K562 (cell line): ENCODE data around the gene ALG14. TPM values are rescaled to one million over a fixed set of nuclear protein-coding genes. Genes with fewer than 3 reads are reported as not detected.
"Not testable (repeated sequence)": the region's sequence is repeated elsewhere in the genome, so short reads cannot be mapped to it uniquely, and the experiment has no call there.

Source experiments
- ATAC-seq: fragments of 200-7000 bp; cut with Tn5 transposase; 3 replicates; pipeline ENCODE4 v1.9.1; 2020; ENCODE audit warnings: moderate library complexity
- BruUV-seq: library from RNA; stranded (reverse); fragments of 400-500 nt; replicated peaks from 2 replicates; lab custom pipeline; 2021; lab: Mats Ljungman, UMichigan
- CTCF ChIA-PET: fragments of 300-600 bp; formaldehyde crosslinking; extraction: SDS; loops from one replicate; lab custom pipeline; 2021; ENCODE audit warnings: low intra/inter-chr PET ratio; lab: Yijun Ruan, JAX
- POLR2A ChIA-PET: fragments of 300-600, 350-650 bp; sonication (Branson Sonifier 250); formaldehyde crosslinking; extraction: SDS; loops from one replicate; lab custom pipeline; 2021; ENCODE audit warnings: antibody characterized with exemption, inconsistent platforms; lab: Yijun Ruan, JAX
- DNase-seq, 4 experiments: peaks; one replicate each; pipeline versions ENCODE4 v3.0.0 to v3.0.0-alpha.2; 2011 to 2018; ENCODE audit warnings: low spot score in 3 of 4, mixed read lengths in 3 of 4; ENCODE audit errors: extremely low read depth in 1 of 4
- FAIRE-seq: peaks from 2 replicates; lab custom pipeline; 2011; peaks lifted over from hg19 to GRCh38; lab: Jason Lieb, UNC
- H2AFZ ChIP-seq: 2 replicates; pipeline ENCODE4 v1.6.0; 2011; ENCODE audit warnings: low read depth, low read length, control low read depth, inconsistent platforms
- H3K27ac ChIP-seq: fragments of 200-600 bp; 3 replicates; pipeline ENCODE4 v1.8.0; 2011; ENCODE audit warnings: low read depth, mild to moderate bottlenecking, control low read depth, inconsistent platforms, low read length, moderate library complexity, mixed read lengths; ENCODE audit errors: extremely low read depth
- H3K27me3 ChIP-seq, 2 experiments: fragments of 300-600 bp in 1 of 2; 2 replicates in 1 of 2; 3 replicates in 1 of 2; pipeline versions ENCODE4 v1.6.0 to v1.8.0; 2011; ENCODE audit warnings: inconsistent platforms in 2 of 2, low read length in 2 of 2, mild to moderate bottlenecking in 1 of 2, mixed read lengths in 1 of 2, moderate library complexity in 1 of 2; ENCODE audit not compliant: control insufficient read depth in 2 of 2, insufficient read depth in 2 of 2
- H3K36me3 ChIP-seq: fragments of 300-600 bp; 3 replicates; pipeline ENCODE4 v1.8.0; 2011; ENCODE audit warnings: mild to moderate bottlenecking, low read length, inconsistent platforms; ENCODE audit not compliant: control insufficient read depth, insufficient read depth
- H3K4me1 ChIP-seq, 2 experiments: fragments of 200-600 bp in 1 of 2; replicated peaks in 1 of 2; 2 replicates in 1 of 2; 3 replicates in 1 of 2; pipeline versions ENCODE4 v1.5.1 to v1.8.0; 2011; ENCODE audit warnings: inconsistent platforms in 2 of 2, low read length in 2 of 2, mild to moderate bottlenecking in 1 of 2, mixed read lengths in 1 of 2, moderate library complexity in 1 of 2; ENCODE audit not compliant: control insufficient read depth in 2 of 2, insufficient read depth in 2 of 2
- H3K4me2 ChIP-seq: 2 replicates; pipeline ENCODE4 v1.6.1; 2011; ENCODE audit warnings: low read length, control low read depth, inconsistent platforms, mixed read lengths; ENCODE audit not compliant: insufficient read depth
- H3K4me3 ChIP-seq: fragments of 200-600 bp; sonication (generic), shearing (Covaris generic); 2 replicates; pipeline ENCODE4 v1.5.1; 2016; ENCODE audit warnings: control low read depth, inconsistent platforms
- H3K79me2 ChIP-seq: fragments of 200-600 bp; 3 replicates; pipeline ENCODE4 v1.8.0; 2011; ENCODE audit warnings: low read length, inconsistent platforms; ENCODE audit not compliant: control insufficient read depth, insufficient read depth
- H3K9ac ChIP-seq, 2 experiments: 2 replicates each; pipeline versions ENCODE4 v1.6.0 to v1.6.1; 2011; ENCODE audit warnings: low read depth in 2 of 2, low read length in 2 of 2, control low read depth in 1 of 2, inconsistent platforms in 1 of 2, mild to moderate bottlenecking in 1 of 2, mixed read lengths in 1 of 2; ENCODE audit not compliant: insufficient read depth in 1 of 2
- H3K9me1 ChIP-seq: one replicate; pipeline ENCODE4 v1.6.0; 2011; ENCODE audit warnings: inconsistent platforms, mild to moderate bottlenecking, low read length, moderate library complexity; ENCODE audit not compliant: control insufficient read depth, insufficient read depth
- H3K9me3 ChIP-seq: replicated peaks from 2 replicates; pipeline ENCODE4 v1.5.1; 2011; ENCODE audit warnings: low read depth, low read length, inconsistent platforms; ENCODE audit not compliant: control insufficient read depth, insufficient read depth
- H4K20me1 ChIP-seq: replicated peaks from 2 replicates; pipeline ENCODE4 v1.6.1; 2011; ENCODE audit warnings: low read length, inconsistent platforms, mixed read lengths; ENCODE audit not compliant: control insufficient read depth, insufficient read depth
- CBFA2T3 ChIP-seq: fragments of 450-650 bp; IDR thresholded peaks from 2 replicates; pipeline ENCODE4 v1.6.1; 2017
- CHCHD3 ChIP-seq: fragments of 250-450 bp; sonication (Bioruptor Pico); IDR thresholded peaks from 2 replicates; pipeline ENCODE4 v2.1.2; 2022; ENCODE audit warnings: mild to moderate bottlenecking
- KAT2B ChIP-seq: IDR thresholded peaks from one replicate; pipeline ENCODE4 v1.6.1; 2012; ENCODE audit warnings: low read depth, mild to moderate bottlenecking, control low read depth, inconsistent platforms, low read length, moderate library complexity
- MAFG ChIP-seq: fragments of 450-650 bp; conservative IDR thresholded peaks from 2 replicates; pipeline ENCODE4 v1.6.1; 2016; ENCODE audit warnings: missing genetic modification characterization, missing compliant biosample characterization
- MIER1 ChIP-seq: fragments of 450-650 bp; IDR thresholded peaks from 2 replicates; pipeline ENCODE4 v1.6.1; 2016; ENCODE audit warnings: antibody characterized with exemption, mild to moderate bottlenecking, low read depth
- RBM34 ChIP-seq: fragments of 200-400 bp; formaldehyde crosslinking; IDR thresholded peaks from 2 replicates; pipeline ENCODE4 v1.6.1; 2018; ENCODE audit warnings: low read length, borderline replicate concordance; ENCODE audit not compliant: insufficient read depth
- SLC30A9 ChIP-seq: fragments of 250-450 bp; sonication (Bioruptor Pico); IDR thresholded peaks from 2 replicates; pipeline ENCODE4 v1.8.0; 2022; ENCODE audit warnings: mild to moderate bottlenecking, moderate library complexity
- SP1 ChIP-seq: sonication (generic); formaldehyde crosslinking; IDR thresholded peaks from 2 replicates; pipeline ENCODE4 v1.8.1; 2022; ENCODE audit warnings: mild to moderate bottlenecking, missing genetic modification reagents
- TCFL5 ChIP-seq: fragments of 250-450 bp; sonication (Bioruptor Pico); conservative IDR thresholded peaks from 2 replicates; pipeline ENCODE4 v1.6.1; 2021; ENCODE audit warnings: mild to moderate bottlenecking, moderate library complexity, matching md5 sums
- ZMIZ1 ChIP-seq, 2 experiments: fragments of 150-350 bp in 1 of 2; IDR thresholded peaks; 2 replicates each; pipeline ENCODE4 v1.6.1; 2012 to 2016; ENCODE audit warnings: low read depth in 2 of 2, low read length in 2 of 2, mild to moderate bottlenecking in 1 of 2, moderate library complexity in 1 of 2
- ZNF347 ChIP-seq: fragments of 450-650 bp; formaldehyde crosslinking; IDR thresholded peaks from 2 replicates; pipeline ENCODE4 v1.4.0; 2020; ENCODE audit warnings: low read depth, mild to moderate bottlenecking, moderate library complexity
- ZNF431 ChIP-seq: sonication (generic); formaldehyde crosslinking; IDR thresholded peaks from 2 replicates; pipeline ENCODE4 v1.8.0; 2022; ENCODE audit warnings: mild to moderate bottlenecking, missing genetic modification reagents
- WGBS: fragments of 100-300 bp; shearing (Covaris generic); methylation state at CpG from one replicate; pipeline ENCODE4 v1.1.6; 2016; ENCODE audit warnings: low coverage, mixed read lengths; ENCODE audit not compliant: insufficient coverage; ENCODE audit errors: missing lambda C conversion rate; 5-methylcytosine and 5-hydroxymethylcytosine counted together
- in situ Hi-C: fragments of 300-500 bp; cut with MboI; formaldehyde crosslinking; loops from 4 replicates; pipeline ENCODE4 v1.15.0; 2018; ENCODE audit warnings: inconsistent platforms, mixed read lengths
- intact Hi-C: fragments of 100-400 bp; cut with micrococcal nuclease; formaldehyde crosslinking; loops from 2 replicates; pipeline ENCODE4 v1.14.2; 2022
- polyA plus RNA-seq, 8 experiments: library from polyadenylated mRNA; depleted of rRNA in 4 of 8; stranded (reverse) in 5 of 8; unstranded in 3 of 8; fragments of >200 nt; fragmentation: Nextera tagmentation in 2 of 8; fragmentation: Illumina TruSeq in 1 of 8; extraction: Ambion mirVana in 2 of 8; extraction: Trizol in 1 of 8; gene quantifications; 2 replicates each; pipeline versions ENCODE4 v1.2.1 to v1.2.3, GENCODE V29; 2011 to 2014; ENCODE audit warnings: inconsistent platforms in 1 of 8, missing spikeins in 1 of 8
- total RNA-seq, 7 experiments: library from RNA; depleted of rRNA in 6 of 7; stranded (reverse); fragments of >200 nt in 6 of 7; fragmentation: Illumina TruSeq in 2 of 7; extraction: Trizol in 2 of 7; gene quantifications; 2 replicates each; pipeline versions ENCODE4 v1.2.1 to v1.2.3, GENCODE V29; 2011 to 2021; ENCODE audit warnings: low replicate concordance in 1 of 7

ALG14 gene
- total and polyA plus RNA-seq, 9 of the 15 experiments (the other 6 are each of a cell fraction or from before 2014, with no cell fraction given): 2.8 to 16.2 (median 4.9) TPM

DNA sequence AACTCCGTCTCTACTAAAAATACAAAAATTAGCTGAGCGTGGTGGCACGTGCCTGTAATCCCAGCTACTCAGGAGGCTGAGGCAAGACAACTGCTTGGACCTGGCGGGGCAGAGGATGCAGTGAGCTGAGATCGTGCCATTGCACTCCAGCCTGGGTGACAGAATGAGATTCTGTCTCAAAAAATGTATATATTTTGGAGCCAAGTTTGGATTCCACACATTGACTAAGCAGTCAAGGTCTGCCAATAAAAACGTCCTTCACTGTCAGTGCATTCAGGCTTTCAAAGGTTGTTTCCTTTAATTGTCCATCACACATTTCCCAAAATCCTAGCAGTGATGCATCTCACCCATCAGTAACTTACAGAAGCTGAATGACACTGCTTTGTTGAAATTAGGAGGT, 77.2 kb downstream of the ALG14 start:
- intact Hi-C loops: not testable (repeated sequence)

DNA sequence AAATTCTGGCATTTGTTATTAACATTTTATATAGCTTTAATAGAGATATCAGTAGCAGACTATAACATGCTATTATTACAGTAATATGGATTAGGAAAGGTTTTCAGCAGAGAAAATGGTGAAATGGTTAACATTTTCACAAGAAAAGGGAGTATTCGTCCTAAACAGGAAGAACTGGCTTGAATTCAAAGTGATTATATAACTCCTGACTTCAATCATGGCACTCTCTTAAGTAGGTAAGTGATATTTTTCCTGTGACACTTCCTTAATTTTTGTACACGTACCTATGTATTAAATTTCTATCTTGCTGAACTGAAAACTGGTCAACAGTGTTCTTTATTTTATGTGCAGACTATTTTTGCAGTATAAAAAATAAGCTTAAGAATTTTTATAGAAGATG, 77.9 kb downstream of the ALG14 start:
- no peak overlapping the region for H3K4me3 ChIP-seq
- H3K9ac ChIP-seq: no peak overlapping the region
- CTCF ChIA-PET: no interaction called here
- no peaks in the 10 kb centered on the region for H3K27me3 ChIP-seq
- H2AFZ ChIP-seq: no peak overlapping the region
- in situ Hi-C loops (no loop called here), intact Hi-C loops (no loop called here)
- H3K36me3 ChIP-seq: no peaks in the 10 kb centered on the region
- H3K9me3 ChIP-seq: no peaks in the 10 kb centered on the region
- ATAC-seq: no peak
- no peak overlapping the region for H3K4me2 ChIP-seq
- no peak for FAIRE-seq
- no peaks in the 10 kb centered on the region for H3K79me2 ChIP-seq
- no peaks in the 10 kb centered on the region; a peak in 1 of 5 replicates for H3K4me1 ChIP-seq
- 24% methylated on average over 2 of the region's 2 CpGs for WGBS
- POLR2A ChIA-PET: no interaction called here
- BruUV-seq: no TSS peak
- H3K9me1 ChIP-seq: no peaks in the 10 kb centered on the region
- H4K20me1 ChIP-seq: no peaks in the 10 kb centered on the region
- DNase-seq: no peak
- no peak overlapping the region for H3K27ac ChIP-seq
- no peak for TF ChIP-seq CHCHD3
- no peak for TF ChIP-seq MIER1
- TF ChIP-seq ZMIZ1 (IDR thresholded peaks at IDR 0.05; ENCODE audit: low read depth in 2 of 2, low read length in 2 of 2): no peak
- no peak for TF ChIP-seq RBM34
- TF ChIP-seq ZNF347 (CRISPR knock-in tag): no peak
- TF ChIP-seq SP1 (CRISPR knock-in tag): no peak
- TF ChIP-seq CBFA2T3: no peak
- no peak for TF ChIP-seq MAFG (tag)
- TF ChIP-seq KAT2B: no peak
- TF ChIP-seq SLC30A9: no peak
- TF ChIP-seq TCFL5 (CRISPR knock-in tag): no peak
- no peak for TF ChIP-seq ZNF431

More for the DNA sequence above, 77.2 kb downstream of the ALG14 start:
- H3K27ac ChIP-seq, CTCF ChIA-PET, H3K36me3 ChIP-seq, ATAC-seq, H4K20me1 ChIP-seq, H3K9me1 ChIP-seq, H3K79me2 ChIP-seq, H3K4me3 ChIP-seq, H3K9ac ChIP-seq, H3K4me1 ChIP-seq, H3K4me2 ChIP-seq, H3K9me3 ChIP-seq, BruUV-seq, in situ Hi-C loops, H2AFZ ChIP-seq, FAIRE-seq, POLR2A ChIA-PET, DNase-seq, H3K27me3 ChIP-seq: not testable (repeated sequence)
- 33% methylated on average over 6 of the region's 6 CpGs for WGBS
